Measurements from ENCODE around the gene TTC16.
A peak's percentile ranks its signal among the peaks of the same experiment; 100 is the strongest.

The TTC16 gene

GRCh38 chr9:127698386-127698785 lies 17.5 kb upstream of the TTC16 start:
- no peak for DNase-seq

DNA sequence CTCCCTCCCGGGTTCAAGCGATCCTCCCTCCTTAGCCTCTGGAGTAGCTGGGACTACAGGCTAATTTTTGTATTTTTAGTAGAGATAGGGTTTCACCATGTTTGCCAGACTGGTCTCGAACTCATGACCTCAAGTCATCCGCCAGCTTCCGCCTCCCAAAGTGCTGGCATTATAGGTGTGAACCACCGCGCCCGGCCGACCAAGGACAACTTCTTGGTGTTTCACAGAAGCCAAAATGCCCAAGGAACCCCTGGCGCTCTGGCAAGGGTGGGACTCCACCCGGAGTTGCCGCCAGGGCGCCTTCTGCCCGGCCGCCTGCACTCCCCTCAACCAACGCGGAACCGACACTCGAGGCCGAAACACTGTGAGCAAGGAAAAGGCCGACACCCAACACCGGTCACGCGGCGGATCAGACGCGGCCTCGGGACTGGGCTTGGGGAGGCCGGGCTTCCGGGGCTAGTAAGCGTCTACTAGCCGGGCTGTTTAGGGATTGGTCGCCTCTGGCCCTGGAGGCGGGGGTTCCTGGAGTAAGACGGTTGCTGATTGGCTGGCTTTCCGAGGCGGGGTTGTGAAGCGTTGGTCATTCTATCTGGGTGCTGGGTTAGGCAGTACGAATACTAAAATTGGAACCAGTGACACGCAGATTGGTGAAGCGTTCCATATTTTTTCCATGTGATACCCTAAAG lies 16.8 kb upstream of the TTC16 start:
- peak; percentile 81 for DNase-seq

GRCh38 chr9:127700140-127700539 lies 15.7 kb upstream of the TTC16 start:
- DNase-seq: no peak

DNA sequence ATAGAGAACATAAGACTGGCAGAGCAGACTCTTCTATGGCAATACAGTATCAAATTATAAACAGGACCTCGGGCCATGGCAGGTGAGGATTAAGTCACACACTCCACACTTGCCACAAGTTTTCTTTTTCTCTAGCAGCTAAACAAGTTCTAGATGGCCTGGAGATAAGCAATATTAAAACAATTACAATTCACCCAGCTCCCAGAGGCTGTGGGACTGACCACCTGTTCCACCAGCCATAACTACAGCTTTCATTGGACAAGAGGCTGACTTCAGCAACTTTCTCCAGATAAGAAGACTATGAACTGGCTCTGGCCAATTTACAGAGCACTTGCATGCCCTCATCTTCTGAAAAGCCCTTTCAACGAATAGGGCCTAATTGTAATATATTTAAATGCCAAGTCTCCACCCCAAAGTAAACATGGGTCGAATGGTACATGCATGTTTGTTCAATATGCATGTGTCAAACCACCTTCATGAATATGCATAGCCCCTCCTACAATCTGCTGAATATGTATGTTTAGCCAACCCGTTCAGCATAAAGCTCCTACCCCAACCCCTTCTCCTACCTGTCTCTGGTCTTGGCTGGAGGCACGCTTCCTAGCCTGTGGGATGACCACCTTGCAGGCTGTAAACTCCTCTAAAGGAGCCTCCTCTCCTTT lies 15.2 kb upstream of the TTC16 start:
- no peak for DNase-seq

GRCh38 chr9:127703289-127703946 lies 12.5 kb upstream of the TTC16 start:
- no peak for DNase-seq

DNA sequence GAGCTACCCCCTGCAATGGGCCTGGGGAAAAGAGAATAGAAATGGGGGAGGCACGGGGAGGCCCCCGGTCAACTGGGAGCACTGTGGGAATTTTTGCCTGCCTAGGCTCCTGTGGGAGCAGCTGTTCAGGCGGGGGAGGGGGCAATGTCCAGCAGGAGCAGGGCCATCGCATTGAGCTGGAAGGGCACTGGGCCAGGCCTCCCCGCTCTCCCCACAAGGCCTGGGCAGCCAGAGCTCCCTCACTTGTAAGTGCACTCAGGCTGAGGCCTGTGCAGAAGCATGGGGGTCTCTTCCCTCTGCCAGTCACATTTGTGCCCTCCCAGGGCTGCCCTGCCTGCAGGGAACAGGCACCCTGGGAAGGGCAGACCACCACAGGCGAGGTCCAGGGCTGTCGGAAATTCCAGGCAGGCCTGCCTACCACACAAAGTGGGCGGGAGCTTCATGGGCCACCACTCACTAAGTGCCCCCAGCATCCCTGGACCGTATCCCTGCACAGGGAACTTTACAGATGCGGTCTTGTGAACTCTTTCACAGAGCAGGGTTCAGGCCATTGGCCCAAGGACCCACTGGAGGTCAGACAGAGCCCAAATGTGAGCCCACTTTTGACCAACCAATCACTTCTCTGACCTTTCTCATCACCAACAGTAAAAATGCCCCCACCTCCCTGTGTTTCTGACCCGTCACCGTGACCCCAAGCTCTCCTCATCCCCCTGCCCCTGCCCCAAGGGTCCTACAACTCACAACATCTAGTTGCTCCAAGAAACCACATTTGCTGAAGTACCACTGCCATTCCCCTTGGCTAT lies 10.1 kb upstream of the TTC16 start:
- DNase-seq: no peak

GRCh38 chr9:127706836-127707241 lies 9.0 kb upstream of the TTC16 start, which contains the start of gene CFAP157:
CFAP157 (plus strand) TSS chr9:127706988; CDS start chr9:127707032, 44 bp downstream.
- DNase-seq: no peak

- DNase-seq: peak; percentile 34
Measured at GRCh38 chr9:127707766-127708165, 8.1 kb upstream of the TTC16 start.

DNA sequence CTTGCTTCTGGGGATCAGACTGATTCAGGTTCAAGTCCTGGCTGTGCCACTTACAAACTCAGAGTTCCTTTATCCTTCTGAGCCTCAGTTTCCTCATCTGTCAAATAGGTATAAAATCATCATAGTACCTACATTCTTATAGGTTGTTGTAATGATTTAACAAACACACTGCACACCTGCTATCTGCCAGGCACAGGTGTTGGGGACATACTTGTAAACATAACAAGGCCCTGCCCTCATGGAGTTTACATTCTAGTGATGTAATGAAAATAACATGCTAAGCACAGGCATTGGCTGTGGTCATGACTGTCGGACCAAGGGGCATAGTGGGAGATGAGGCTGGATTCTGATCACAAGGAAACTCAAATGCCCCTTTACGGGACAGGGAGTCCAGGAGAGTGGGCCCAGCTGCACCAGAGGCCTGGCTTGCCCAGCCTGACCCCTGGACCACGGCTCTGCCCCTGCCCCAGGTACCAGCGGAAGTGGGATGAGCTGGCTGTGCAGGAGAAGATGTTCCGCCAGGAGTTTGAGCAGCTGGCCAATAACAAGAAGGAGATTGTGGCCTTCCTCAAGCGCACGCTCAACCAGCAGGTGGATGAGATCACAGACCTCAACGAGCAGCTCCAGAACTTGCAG lies 6.8 kb upstream of the TTC16 start:
- DNase-seq: no peak

DNA sequence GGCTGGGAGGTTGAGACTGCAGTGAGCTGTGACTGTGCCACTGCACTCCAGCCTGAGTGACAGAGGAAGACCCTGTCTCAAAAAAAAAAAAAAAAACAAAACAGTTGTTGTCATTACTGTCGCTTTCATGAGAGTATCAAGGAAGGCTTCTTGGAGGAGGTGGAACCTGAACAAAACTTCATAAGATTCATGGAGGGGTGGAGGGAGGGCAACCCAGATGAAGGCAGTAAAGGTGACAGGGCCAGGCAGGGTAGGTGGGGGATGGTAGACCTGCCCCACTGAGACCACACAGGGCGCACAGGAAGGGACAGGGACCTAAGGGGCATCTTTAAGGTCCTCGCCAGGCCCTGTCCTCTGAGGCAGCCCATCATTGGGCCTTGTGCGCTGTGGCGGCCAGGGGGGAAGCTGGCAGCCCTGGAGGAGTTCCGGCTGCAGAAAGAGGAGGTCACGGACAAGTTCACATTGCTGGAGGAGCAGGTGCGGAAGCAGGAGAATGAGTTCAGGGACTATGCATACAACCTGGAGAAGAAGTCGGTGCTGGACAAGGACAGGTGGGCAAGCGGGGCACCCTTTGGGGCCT lies 5.6 kb upstream of the TTC16 start:
- no peak for DNase-seq

DNA sequence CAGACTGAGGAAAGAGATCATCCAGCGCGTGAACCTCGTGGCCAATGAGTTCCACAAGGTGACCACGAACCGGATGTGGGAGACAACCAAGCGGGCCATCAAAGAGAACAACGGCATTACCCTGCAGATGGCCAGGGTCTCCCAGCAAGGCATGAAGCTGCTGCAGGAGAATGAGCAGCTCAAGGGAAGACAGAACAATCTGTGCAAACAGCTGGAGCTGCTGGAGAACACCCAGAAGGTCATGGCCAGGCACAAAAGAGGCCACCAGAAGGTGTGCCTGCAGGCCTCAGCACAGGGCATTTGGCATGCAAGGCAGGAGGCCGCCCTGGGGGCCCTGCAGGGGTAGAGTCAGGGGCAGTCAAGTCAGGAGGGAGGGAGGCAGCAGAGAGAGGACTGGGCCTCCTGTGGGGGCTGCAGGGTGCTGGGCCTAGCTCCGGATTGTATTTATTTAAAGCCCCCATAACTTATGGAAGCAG lies 4.6 kb upstream of the TTC16 start:
- no peak for DNase-seq

DNA sequence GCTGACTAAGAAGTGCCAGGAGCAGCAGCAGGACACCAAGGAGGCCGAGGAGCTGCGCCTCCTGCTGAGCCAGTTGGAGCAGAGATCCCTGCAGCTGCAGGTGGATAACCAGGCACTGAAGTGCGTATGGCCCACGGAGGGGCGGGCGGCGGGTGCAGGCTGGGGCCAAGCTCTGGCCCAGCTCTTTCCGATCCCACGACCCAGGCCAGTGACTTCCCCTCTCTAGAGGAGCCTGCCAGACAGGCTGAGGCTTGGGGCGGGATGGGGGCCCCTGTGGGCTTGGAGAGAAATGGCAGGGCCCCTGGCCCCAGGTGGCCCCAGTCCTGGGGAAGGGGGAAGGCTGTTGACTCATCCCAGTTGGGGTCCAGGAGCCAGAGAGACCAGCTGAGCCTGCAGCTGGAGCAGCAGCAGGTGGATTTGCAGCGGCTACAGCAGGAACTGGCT lies 4.0 kb upstream of the TTC16 start:
- no peak for DNase-seq

DNA sequence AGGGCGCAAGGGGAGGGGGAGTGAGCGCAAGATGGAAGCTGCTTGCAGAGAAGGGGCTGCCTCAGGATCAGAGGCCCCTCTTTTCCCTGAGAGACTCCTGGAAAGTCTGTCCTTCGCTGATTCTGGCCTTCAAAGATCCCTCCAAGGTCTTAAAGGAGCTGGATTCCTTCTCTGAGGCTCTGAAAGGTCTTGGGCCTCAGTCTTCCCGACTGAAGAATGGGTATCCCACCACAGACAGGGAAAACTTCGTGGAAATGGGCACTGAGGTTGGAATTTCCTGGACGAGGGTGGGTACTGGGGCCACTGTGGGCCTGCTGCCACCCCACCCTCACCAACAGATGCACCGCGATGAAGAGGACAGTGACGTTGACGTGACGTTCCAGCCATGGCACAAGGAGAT lies 3.5 kb upstream of the TTC16 start:
- DNase-seq: no peak

GRCh38 chr9:127712867-127713266 lies 3.0 kb upstream of the TTC16 start:
- no peak for DNase-seq

DNA sequence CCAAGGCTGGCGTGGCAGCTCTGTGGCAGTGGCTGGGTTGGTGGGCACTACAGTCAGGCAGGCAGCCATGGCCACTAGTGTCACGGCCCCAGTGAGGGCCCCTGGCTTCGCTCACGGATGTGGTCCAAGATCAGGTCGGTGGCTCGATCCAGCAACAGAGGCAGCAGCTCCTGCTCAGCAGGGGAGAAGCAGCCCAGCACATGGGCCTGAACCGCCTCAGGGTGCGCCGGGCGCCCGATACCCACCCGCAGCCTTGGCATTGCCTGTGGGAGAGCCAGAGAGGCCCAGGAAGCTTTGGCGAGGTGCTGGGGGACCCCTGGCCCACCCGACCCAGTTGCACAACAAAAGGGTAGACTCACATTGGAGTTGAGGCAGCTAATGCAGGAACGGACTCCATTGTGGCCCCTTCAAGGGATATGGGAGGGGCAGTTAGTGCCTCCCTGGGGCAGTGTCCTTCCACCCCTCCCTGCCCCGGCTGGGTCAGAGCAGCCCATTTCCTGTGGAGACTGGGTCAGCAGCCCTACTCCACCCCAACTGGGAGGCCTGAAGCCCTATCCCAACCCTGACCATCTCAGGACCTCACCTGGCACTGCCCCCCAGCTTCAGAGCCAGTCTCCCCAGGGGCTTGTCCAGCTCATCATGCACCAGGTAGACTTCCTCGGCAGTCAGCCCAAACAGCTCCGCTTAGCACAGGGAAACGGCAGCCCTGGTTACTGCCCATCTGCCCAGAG lies 1.7 kb upstream of the TTC16 start:
- no peak for DNase-seq

GRCh38 chr9:127714951-127715469 lies 869 bp upstream of the TTC16 start:
- DNase-seq: no peak

DNA sequence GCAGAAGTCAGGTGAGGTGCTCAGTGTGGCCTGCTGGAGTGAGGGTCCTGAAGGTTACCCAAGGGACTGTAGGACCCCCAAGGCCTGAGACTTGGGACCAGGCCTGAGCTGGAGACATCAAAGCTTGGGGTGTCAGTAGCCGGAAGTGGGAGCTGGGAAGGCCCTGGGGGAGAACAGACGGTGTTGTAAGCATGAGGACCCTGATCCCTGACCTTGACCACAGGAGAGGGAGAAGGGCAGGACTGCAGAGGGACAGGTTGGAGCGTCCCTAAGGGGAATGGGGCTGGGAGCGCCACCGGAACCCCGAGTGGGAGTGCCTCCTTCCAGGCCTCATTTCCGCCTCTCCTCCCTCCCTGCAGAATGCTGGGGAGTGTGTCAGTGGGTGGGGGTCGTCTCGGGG lies 533 bp downstream of the TTC16 start:
- no peak for DNase-seq

DNA sequence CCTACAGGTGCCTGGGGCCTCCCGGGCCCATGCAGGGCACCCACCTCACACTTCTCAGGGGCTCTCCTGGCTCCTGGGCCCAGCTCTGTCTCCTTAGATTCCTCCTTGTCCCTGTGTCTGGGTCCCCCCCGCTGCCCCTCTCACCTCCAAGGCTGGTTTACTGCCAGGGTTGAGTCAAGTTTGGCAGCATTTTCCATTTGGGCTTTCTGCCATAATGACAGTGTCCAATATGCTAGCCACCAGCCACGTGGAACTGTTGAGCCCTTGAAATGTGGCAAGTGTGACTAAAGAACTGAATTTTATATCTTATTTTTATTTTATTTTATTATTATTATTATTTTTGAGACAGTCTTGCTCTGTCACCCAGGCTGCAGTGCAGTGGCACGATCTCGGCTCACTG lies 1.9 kb downstream of the TTC16 start:
- DNase-seq: no peak

DNA sequence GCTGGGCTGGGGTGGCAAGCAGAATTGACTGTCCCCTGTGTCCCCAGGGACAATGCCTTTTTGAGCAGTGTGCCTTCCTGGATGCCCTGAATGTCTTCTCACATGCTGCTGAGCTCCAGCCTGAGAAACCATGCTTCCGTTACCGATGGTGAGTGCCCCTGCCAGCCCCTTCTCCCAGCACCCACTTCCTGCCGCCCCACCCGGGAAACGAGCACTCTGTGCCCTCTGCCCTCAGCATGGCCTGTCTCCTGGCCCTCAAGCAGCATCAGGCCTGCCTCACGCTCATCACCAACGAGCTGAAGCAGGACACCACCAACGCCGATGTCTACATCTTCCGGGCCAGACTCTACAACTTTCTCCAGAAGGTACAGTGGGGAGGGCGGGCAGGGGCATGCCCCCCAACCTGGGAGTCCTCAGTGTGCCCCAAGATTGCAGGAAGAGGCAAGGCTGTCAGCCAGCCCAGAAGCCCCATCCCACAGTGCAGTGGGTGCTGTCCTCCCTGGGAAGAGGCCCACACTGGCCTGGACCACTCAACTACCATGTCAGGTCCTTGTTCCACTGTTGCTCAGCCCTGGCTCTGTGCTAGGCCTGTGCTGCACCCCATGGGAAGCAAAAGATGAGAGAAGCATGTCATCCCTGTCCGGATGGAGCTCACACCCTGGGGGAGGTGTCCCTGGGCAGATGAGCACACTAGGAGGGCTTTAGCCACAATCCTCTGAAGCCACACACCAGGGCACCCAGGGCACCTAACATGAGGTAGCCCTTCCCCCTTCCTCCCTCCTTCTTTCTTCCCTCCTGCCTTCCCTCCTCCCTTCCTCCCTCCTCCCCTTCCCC lies 4.4 kb downstream of the TTC16 start:
- no peak for DNase-seq

GRCh38 chr9:127720865-127721227 lies 5.0 kb downstream of the TTC16 start:
- DNase-seq: no peak

All from activated CD8-positive, alpha-beta memory T cell treated with anti-CD3 and anti-CD28 coated beads, Interleukin-2, amount 50 U/mL, for 4 hours (primary cell).